Measurements from ENCODE around the gene REG3G.
"Not testable (repeated sequence)": the region's sequence is repeated elsewhere in the genome, so short reads cannot be mapped to it uniquely, and the experiment has no call there.

Gene REG3G

GRCh38 chr2:79026061-79026460 lies 559 bp downstream of the REG3G start:
- DNase-seq = no peak

- DNase-seq = no peak
These were observed 14.4 kb downstream of the REG3G start for GRCh38 chr2:79039944-79040343.

GRCh38 chr2:79041032-79041448 lies 15.5 kb downstream of the REG3G start:
- no peak for DNase-seq

- DNase-seq = not testable (repeated sequence)
These were observed 28.0 kb downstream of the REG3G start for GRCh38 chr2:79053486-79053885.

GRCh38 chr2:79054769-79055168 lies 29.3 kb downstream of the REG3G start:
- not testable (repeated sequence) for DNase-seq

- no peak for DNase-seq
These were observed 39.7 kb downstream of the REG3G start for GRCh38 chr2:79065201-79065600.

- no peak for DNase-seq
These were observed 45.6 kb downstream of the REG3G start for GRCh38 chr2:79071078-79071477.

Measured in C1 segment of cervical spinal cord (tissue), 14 donors.